Neural cell (in vitro differentiated cells): ENCODE results near the gene MAP3K14.

Experiments
- EZH2 ChIP-seq: fragments of 200-600, 300-800 bp; shearing (Covaris generic), sonication (generic); IDR thresholded peaks from 2 replicates; pipeline ENCODE4 v1.6.1; 2014; ENCODE audit warnings: antibody characterized with exemption, low read length, borderline replicate concordance, mild to moderate bottlenecking; ENCODE audit not compliant: insufficient read depth, poor library complexity, severe bottlenecking
- SMC3 ChIP-seq: fragments of 450-650 bp; conservative IDR thresholded peaks from 2 replicates; pipeline ENCODE4 v1.6.1; 2014; ENCODE audit warnings: antibody characterized with exemption, mild to moderate bottlenecking, moderate library complexity; ENCODE audit not compliant: poor library complexity
- TF ChIP-seq, protein P1 (sequence below): fragments of 450-650 bp; IDR thresholded peaks from 2 replicates; pipeline ENCODE4 v1.5.1; 2014; ENCODE audit warnings: antibody characterized with exemption, mild to moderate bottlenecking, moderate library complexity; ENCODE audit not compliant: poor library complexity, severe bottlenecking

DNA sequence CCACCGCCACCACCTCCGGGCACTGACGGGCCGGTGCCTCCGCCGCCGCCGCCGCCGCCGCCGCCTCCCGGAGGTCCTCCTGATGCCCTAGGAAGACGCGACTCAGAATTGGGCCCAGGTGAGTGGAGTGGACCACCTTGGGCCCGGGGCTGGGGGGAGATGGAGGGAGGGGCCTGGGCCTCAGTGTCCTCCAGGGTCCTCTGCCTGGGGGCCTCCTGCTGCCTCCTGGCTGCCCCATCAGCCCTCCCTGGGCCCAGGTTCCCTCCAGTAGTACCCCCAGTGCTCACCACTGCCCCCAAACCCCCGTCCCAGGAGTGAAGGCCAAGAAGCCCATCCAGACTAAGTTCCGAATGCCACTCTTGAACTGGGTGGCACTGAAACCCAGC lies 74.8 kb downstream of the MAP3K14 start:
- TF ChIP-seq, protein P1, sequence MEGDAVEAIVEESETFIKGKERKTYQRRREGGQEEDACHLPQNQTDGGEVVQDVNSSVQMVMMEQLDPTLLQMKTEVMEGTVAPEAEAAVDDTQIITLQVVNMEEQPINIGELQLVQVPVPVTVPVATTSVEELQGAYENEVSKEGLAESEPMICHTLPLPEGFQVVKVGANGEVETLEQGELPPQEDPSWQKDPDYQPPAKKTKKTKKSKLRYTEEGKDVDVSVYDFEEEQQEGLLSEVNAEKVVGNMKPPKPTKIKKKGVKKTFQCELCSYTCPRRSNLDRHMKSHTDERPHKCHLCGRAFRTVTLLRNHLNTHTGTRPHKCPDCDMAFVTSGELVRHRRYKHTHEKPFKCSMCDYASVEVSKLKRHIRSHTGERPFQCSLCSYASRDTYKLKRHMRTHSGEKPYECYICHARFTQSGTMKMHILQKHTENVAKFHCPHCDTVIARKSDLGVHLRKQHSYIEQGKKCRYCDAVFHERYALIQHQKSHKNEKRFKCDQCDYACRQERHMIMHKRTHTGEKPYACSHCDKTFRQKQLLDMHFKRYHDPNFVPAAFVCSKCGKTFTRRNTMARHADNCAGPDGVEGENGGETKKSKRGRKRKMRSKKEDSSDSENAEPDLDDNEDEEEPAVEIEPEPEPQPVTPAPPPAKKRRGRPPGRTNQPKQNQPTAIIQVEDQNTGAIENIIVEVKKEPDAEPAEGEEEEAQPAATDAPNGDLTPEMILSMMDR, result no peak
- TF ChIP-seq SMC3, result no peak
- no peak for TF ChIP-seq EZH2
